Measurements from ENCODE around the gene ANG. TPM values are rescaled to one million over a fixed set of nuclear protein-coding genes. Genes with fewer than 3 reads are reported as not detected.
A peak's percentile ranks its signal among the peaks of the same experiment; 100 is the strongest.

Gene ANG
- total and polyA plus RNA-seq, 2 experiments from 2014 or later, result 0.83 to 2.7 TPM

GRCh38 chr14:20668969-20669368, 19.6 kb upstream of the ANG start:
- Histone ChIP-seq H3K27me3 (peaks cover 7% of the 10 kb centered on the region), H3K9me3 (ENCODE audit: low read depth) (no peaks in the 10 kb centered on the region), H3K27ac (no peak overlapping the region), H3K4me1 (ENCODE audit: low read depth) (no peaks in the 10 kb centered on the region), H3K36me3 (no peaks in the 10 kb centered on the region), H3K4me3 (no peak overlapping the region)
- no peak for DNase-seq (ENCODE audit: low read depth in 1 of 2, low spot score in 1 of 2)
- TF ChIP-seq CTCF (IDR thresholded peaks at IDR 0.05; ENCODE audit: low read depth, low read length), result no peak

GRCh38 chr14:20671597-20672283, 16.8 kb upstream of the ANG start:
- Histone ChIP-seq H3K36me3 (no peaks in the 10 kb centered on the region), H3K27ac (no peak overlapping the region), H3K27me3 (no peaks in the 10 kb centered on the region), H3K4me1 (ENCODE audit: low read depth) (no peaks in the 10 kb centered on the region), H3K9me3 (ENCODE audit: low read depth) (no peaks in the 10 kb centered on the region), H3K4me3 (no peak overlapping the region)
- no peak for DNase-seq (ENCODE audit: low read depth in 1 of 2, low spot score in 1 of 2)
- TF ChIP-seq CTCF (IDR thresholded peaks at IDR 0.05; ENCODE audit: low read depth, low read length), result no peak

DNA sequence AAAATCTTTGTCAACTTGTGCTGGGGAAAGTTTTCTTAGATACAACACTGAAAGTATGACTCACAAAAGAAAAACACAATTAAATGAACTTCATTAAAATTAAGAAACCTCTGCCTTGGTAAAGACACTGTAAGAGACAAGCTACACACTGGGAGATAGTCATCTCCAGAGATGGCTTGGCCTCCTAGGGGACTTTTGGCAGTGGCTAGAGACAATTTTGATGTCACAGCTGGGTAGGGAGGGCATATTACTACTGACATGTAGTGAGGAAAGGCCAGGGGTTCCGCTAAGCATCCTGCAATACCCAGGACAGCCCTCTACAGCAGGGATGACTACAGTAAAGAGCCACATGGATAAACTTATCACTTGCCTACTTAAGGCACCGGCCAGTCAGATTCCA, 12.9 kb upstream of the ANG start:
- Histone ChIP-seq H3K27me3 (no peaks in the 10 kb centered on the region), H3K36me3 (no peaks in the 10 kb centered on the region), H3K9me3 (ENCODE audit: low read depth) (no peaks in the 10 kb centered on the region), H3K27ac (no peak overlapping the region), H3K4me1 (ENCODE audit: low read depth) (no peaks in the 10 kb centered on the region), H3K4me3 (no peak overlapping the region)
- DNase-seq (ENCODE audit: low read depth in 1 of 2, low spot score in 1 of 2), result no peak
- no peak for TF ChIP-seq CTCF (IDR thresholded peaks at IDR 0.05; ENCODE audit: low read depth, low read length)

DNA sequence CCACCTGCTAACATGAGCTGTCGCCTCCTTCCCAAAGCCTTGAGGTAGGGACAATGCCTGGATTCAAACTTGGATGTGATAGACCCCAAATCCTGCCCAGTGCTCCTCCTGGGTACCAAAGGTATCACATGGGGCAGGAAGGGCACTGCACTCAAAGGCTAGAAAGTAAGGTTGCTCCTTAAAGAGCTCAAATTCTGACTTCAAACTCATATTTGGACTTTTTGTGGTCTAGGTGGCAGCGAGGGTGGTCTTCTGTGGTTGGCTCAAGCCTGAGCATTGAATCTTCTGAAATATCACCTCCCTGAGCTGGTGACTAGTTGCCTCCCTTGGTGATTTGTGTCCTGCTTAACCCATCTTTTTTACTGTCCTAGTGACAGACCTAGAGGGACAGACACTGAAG, 12.5 kb upstream of the ANG start:
- Histone ChIP-seq H3K27ac (no peak overlapping the region), H3K36me3 (no peaks in the 10 kb centered on the region), H3K4me1 (ENCODE audit: low read depth) (no peaks in the 10 kb centered on the region), H3K4me3 (no peak overlapping the region), H3K9me3 (ENCODE audit: low read depth) (no peaks in the 10 kb centered on the region), H3K27me3 (no peaks in the 10 kb centered on the region)
- DNase-seq (ENCODE audit: low read depth in 1 of 2, low spot score in 1 of 2), result no peak
- no peak for TF ChIP-seq CTCF (IDR thresholded peaks at IDR 0.05; ENCODE audit: low read depth, low read length)

GRCh38 chr14:20679907-20680306, 8.7 kb upstream of the ANG start:
- DNase-seq (ENCODE audit: low read depth in 1 of 2, low spot score in 1 of 2), result peak; percentile 24 to 40
- Histone ChIP-seq H3K36me3 (no peaks in the 10 kb centered on the region), H3K27ac (no peak overlapping the region), H3K4me1 (ENCODE audit: low read depth) (no peaks in the 10 kb centered on the region), H3K27me3 (no peaks in the 10 kb centered on the region), H3K9me3 (ENCODE audit: low read depth) (no peaks in the 10 kb centered on the region), H3K4me3 (no peak overlapping the region)
- TF ChIP-seq CTCF (IDR thresholded peaks at IDR 0.05; ENCODE audit: low read depth, low read length), result no peak

All from cardiac muscle cell (in vitro differentiated cells and primary cell).